Subcutaneous adipose tissue (tissue), 4 donors: ENCODE results near the gene TRMU. TPM values are rescaled to one million over a fixed set of nuclear protein-coding genes. Genes with fewer than 3 reads are reported as not detected.

Experiments
- total RNA-seq, 4 donors: library from RNA; depleted of rRNA; stranded (reverse); fragments of >200 nt; gene quantifications; one replicate each; pipeline ENCODE4 v1.1.0, GENCODE V29; 2016
- TF ChIP-seq, protein P1 (sequence below): fragments of 450-650 bp; IDR thresholded peaks from one replicate; pipeline ENCODE4 v1.5.1; 2016; ENCODE audit warnings: low read depth, mild to moderate bottlenecking, control low read depth, antibody characterized with exemption, moderate library complexity

Gene TRMU, protein sequence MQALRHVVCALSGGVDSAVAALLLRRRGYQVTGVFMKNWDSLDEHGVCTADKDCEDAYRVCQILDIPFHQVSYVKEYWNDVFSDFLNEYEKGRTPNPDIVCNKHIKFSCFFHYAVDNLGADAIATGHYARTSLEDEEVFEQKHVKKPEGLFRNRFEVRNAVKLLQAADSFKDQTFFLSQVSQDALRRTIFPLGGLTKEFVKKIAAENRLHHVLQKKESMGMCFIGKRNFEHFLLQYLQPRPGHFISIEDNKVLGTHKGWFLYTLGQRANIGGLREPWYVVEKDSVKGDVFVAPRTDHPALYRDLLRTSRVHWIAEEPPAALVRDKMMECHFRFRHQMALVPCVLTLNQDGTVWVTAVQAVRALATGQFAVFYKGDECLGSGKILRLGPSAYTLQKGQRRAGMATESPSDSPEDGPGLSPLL
- total RNA-seq, result 10 to 100 TPM; 28.7 to 49.0 (median 31.3) TPM

DNA sequence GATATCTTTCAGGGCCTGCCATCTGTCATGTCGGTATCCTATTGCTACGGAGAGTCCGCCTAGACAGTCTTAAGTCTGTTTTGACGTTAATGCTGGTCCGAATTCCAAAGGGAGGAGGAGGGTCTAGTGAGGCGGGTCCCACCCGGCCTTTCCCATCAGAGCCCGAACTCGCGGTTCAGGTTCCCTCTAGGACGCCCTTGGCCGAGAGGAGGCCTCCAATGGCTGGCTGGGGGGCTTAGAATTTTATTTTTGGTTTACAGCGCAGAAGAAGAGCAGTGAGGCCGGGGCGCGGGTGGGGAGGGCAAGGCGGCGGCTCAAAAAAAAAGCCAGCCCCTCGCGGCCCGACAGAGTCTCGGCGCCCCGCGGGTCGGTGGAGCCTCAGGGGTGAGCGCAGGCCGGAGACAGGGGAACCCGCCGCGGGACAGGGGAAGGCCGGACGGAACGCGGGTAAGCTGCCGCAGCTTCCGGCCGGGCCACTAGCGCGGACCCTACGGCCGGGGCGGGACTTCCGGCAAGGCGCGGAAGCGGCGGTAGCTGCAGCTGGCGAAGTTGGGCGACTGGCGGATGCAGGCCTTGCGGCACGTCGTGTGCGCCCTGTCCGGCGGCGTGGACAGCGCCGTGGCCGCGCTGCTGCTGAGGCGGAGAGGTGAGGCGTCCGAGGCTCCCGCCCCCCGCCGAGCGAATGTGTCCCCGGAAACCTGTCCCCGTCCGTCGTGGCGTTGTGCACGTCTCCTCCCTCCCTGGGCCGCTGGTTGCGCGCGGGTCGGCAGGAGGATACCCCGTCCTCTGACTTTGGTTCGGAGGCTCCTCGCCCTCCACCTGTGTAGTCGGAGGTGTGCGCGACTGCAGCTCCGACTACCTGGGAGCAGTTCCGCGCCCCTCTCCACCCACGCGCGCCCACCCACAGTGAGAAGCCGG lies at the start of gene TRMU:
Gene TRMU, plus strand, starts transcription at position 514 of the 918 bp plus-strand sequence. Its CDS starts 51 bp downstream, at position 565.
- TF ChIP-seq, protein P1, sequence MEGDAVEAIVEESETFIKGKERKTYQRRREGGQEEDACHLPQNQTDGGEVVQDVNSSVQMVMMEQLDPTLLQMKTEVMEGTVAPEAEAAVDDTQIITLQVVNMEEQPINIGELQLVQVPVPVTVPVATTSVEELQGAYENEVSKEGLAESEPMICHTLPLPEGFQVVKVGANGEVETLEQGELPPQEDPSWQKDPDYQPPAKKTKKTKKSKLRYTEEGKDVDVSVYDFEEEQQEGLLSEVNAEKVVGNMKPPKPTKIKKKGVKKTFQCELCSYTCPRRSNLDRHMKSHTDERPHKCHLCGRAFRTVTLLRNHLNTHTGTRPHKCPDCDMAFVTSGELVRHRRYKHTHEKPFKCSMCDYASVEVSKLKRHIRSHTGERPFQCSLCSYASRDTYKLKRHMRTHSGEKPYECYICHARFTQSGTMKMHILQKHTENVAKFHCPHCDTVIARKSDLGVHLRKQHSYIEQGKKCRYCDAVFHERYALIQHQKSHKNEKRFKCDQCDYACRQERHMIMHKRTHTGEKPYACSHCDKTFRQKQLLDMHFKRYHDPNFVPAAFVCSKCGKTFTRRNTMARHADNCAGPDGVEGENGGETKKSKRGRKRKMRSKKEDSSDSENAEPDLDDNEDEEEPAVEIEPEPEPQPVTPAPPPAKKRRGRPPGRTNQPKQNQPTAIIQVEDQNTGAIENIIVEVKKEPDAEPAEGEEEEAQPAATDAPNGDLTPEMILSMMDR, result no peak

DNA sequence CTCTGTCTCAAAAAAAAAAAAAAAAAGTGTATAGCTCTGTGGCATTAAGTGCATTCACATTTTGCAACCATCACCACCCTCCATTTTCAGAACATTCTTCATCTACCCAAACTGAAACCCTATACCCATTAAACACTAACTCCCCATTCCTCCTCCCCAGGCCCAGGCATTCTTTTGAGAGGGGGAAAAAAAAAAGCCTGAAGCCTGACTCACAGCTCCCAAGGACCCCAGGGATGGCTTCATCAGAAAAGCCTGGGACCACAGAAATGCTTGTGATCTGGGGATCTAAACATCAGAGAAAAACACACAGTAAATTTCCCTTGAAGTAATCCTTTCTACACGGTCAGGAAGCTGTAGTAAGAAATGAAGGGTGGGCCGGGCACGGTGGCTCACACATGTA lies 49.5 kb upstream of the TRMU start:
- TF ChIP-seq, protein P1, result no peak

DNA sequence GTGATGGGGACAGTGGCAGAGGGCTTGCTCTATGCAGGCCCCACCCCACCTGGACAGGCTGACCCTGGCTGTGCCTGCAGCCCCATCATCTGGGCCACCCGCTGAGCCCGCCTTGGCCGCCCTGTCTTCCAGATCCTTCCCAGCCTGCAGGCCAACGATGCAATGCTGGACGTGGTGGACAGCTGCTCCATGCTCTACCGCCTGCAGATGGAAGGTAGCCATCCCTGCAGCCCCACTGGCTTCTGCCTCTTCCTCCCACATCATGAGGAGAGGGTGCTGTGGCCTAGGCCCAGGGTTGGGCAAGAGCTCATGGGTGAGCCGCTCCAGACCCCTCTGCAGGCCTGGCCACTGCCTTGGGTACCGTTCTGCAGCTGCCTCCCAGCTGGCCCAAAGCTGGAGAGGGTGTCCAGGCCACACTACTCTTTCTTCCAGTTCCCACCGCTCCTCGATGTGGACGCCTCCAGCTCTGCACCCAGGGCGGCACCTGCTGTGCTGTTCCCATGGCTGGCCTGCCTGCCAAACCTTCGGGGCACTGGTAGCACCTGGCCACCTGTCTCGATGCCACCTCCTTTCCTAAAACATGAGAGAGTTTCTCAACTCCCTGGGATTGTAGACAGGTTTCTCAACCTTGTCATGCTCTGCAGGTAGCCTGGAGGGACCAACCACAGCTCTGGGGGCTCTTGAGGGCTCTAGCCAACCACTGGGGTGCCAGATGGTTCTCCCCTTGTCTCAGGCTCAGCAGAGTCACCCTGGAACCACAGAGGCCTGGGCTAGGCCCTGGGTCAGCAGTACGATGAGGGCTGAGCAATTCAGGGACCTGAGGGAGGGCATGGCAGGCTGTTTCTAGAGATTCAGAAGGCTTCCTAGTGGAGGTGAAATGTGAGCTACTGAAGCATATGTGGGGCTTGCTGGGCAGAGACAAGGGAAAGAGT lies 48.3 kb upstream of the TRMU start:
- TF ChIP-seq, protein P1, result no peak

DNA sequence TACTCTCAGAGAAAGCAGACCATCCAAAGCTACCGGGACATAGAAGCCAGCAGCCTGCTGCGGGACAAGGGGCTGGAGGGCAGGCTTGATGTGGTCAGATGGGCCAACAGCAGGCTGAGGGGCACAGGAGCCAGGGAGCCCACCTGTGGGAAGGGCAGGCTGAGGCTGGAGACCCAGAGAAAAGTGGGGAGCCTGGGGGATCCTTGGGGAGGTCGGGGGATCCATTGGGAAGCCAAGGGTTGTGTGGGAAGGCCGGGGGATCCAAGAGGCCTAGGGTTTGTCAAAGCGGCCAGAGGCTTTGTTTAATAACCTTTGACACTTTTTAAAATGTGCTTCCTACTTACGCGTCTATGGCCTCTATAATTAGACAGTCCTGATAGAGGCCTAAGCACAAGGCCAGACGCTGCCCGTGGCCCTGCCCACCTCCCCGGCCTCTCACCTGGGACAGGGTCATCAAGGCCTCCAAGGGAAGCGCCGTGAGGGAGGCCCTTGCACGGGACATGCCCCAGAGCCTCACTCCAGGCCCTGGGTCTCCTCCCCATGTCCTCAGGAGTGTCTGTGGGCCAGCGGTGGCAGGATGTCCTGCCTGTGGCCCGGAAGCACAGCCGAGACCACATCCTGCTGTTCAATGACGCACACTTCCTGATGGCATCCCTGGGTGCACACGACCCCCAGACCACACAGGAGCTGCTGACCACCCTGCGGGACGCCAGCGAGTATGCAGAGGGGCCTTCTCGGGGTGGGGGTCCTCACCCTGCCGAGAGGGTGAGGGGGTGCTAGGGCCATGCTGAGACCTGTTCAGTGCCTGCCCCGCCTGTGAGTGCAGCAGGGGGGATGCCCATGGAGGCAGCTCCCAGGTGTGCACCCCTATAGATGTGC lies 47.4 kb upstream of the TRMU start:
- TF ChIP-seq, protein P1, result no peak

DNA sequence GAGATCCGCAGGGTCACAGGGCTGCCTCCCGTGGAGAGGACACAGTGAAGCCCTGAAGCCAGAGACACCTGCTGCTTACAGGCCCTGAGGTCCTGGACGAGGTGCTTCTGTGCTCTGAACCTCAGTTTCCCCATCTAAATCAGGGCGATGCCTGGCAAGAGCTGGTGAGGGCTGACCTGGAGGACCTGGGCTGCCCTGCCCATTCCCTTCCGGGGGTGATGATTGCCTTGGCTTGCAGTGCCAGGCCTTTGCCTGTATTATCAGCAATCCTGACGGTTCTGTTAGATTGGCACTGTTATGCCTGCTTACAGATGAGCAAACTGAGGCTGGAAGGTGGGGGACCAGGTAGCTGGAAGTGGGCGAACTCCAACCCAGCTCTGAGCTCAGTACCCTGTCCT lies 46.7 kb upstream of the TRMU start:
- TF ChIP-seq, protein P1, result no peak

DNA sequence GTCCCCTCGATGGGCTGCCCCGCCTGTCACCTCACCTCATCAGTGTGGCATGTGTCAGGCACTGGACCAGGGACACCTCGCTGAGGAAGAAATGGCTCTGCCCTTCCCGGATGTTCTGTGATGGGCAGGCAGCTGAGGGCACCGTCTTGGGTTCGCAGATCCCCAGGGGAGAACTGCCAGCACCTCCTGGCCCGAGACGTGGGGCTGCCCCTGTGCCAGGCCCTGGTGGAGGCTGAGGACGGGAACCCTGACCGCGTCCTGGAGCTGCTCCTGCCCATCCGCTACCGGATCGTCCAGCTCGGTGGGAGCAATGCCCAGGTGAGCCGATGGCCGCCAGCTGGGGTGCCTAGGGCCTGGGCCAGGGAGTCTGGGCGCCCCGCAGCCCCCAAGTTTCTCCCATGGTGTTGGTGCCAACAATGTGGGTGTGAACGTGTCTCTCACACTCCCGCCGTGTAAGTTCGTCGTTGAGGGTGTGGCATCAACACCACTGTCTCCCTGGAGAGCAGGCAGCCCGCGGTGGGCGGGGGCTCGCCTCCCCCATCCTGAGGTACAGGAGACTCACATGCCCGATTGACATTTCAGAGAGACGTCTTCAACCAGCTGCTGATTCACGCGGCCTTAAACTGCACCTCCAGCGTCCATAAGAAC lies 46.1 kb upstream of the TRMU start:
- TF ChIP-seq, protein P1, result no peak
